WTC11 (cell line): ENCODE measurements around the gene COX4I1. TPM values are rescaled to one million over a fixed set of nuclear protein-coding genes. Genes with fewer than 3 reads are reported as not detected.

Source experiments
- ATAC-seq: fragments of 200-7000 bp; cut with Tn5 transposase; 2 replicates; pipeline ENCODE4 v1.10.0; 2021; ENCODE audit warnings: mild to moderate bottlenecking, moderate library complexity
- CTCF ChIA-PET: fragments of 300-600 bp; sonication (Branson Sonifier 250); formaldehyde crosslinking; loops from one replicate; lab custom pipeline; 2021; ENCODE audit warnings: antibody characterized with exemption; lab: Charles Lee
- POLR2A ChIA-PET: fragments of 350-600 bp; sonication (Branson Sonifier 250); formaldehyde crosslinking; loops from one replicate; lab custom pipeline; 2021; ENCODE audit warnings: antibody characterized with exemption; lab: Charles Lee
- DNase-seq: peaks from one replicate; pipeline ENCODE4 v3.0.0; 2021; ENCODE audit warnings: low spot score
- H3K27ac Mint-ChIP-seq: 2 replicates; pipeline ENCODE4 v1.8.0; 2021; ENCODE audit warnings: mixed read lengths
- H3K27me3 Mint-ChIP-seq: 2 replicates; pipeline ENCODE4 v1.8.0; 2021; ENCODE audit warnings: low read depth, mild to moderate bottlenecking, moderate library complexity, mixed read lengths
- H3K36me3 Mint-ChIP-seq: 2 replicates; pipeline ENCODE4 v1.8.0; 2021; ENCODE audit warnings: mixed read lengths
- H3K4me1 Mint-ChIP-seq: 2 replicates; pipeline ENCODE4 v1.8.0; 2022; ENCODE audit warnings: mixed read lengths
- H3K4me3 Mint-ChIP-seq: 2 replicates; pipeline ENCODE4 v1.8.0; 2021; ENCODE audit warnings: mild to moderate bottlenecking, moderate library complexity, mixed read lengths
- H3K9me3 Mint-ChIP-seq: 2 replicates; pipeline ENCODE4 v1.8.0; 2021; ENCODE audit warnings: mixed read lengths
- CTCF ChIP-seq: fragments of 200-600 bp; IDR thresholded peaks from 2 replicates; pipeline ENCODE4 v1.8.0; 2022; ENCODE audit warnings: antibody characterized with exemption
- FOXK1 ChIP-seq: sonication (generic); formaldehyde crosslinking; IDR thresholded peaks from 2 replicates; pipeline ENCODE4 v1.8.0; 2022; ENCODE audit warnings: mild to moderate bottlenecking, moderate library complexity, missing genetic modification reagents
- JUN ChIP-seq: sonication (generic); formaldehyde crosslinking; IDR thresholded peaks from 2 replicates; pipeline ENCODE4 v1.8.0; 2023; ENCODE audit warnings: mild to moderate bottlenecking, missing genetic modification reagents
- MAX ChIP-seq: sonication (generic); formaldehyde crosslinking; IDR thresholded peaks from 2 replicates; pipeline ENCODE4 v1.8.0; 2022; ENCODE audit warnings: mild to moderate bottlenecking, missing genetic modification reagents
- TEAD1 ChIP-seq: sonication (generic); formaldehyde crosslinking; IDR thresholded peaks from 2 replicates; pipeline ENCODE4 v1.8.0; 2022; ENCODE audit warnings: mild to moderate bottlenecking, missing genetic modification reagents
- TEAD4 ChIP-seq: sonication (generic); formaldehyde crosslinking; IDR thresholded peaks from 2 replicates; pipeline ENCODE4 v1.8.0; 2022; ENCODE audit warnings: mild to moderate bottlenecking, missing genetic modification reagents
- USF2 ChIP-seq: sonication (generic); formaldehyde crosslinking; IDR thresholded peaks from 2 replicates; pipeline ENCODE4 v1.8.1; 2023; ENCODE audit warnings: mild to moderate bottlenecking, missing genetic modification reagents, moderate library complexity
- ZNF263 ChIP-seq: sonication (generic); formaldehyde crosslinking; IDR thresholded peaks from 2 replicates; pipeline ENCODE4 v1.8.1; 2022; ENCODE audit warnings: low read depth, mild to moderate bottlenecking, moderate library complexity, missing genetic modification reagents
- total RNA-seq: library from RNA; stranded (reverse); gene quantifications from 3 replicates; pipeline ENCODE4 v1.2.3, GENCODE V29; 2021
- TF ChIP-seq, protein P1 (sequence below): fragments of 250-450 bp; sonication (Bioruptor Pico); IDR thresholded peaks from 2 replicates; pipeline ENCODE4 v1.9.0; 2021; ENCODE audit warnings: mild to moderate bottlenecking, borderline replicate concordance
- TF ChIP-seq, protein P2 (sequence below): sonication (generic); formaldehyde crosslinking; conservative IDR thresholded peaks from 2 replicates; pipeline ENCODE4 v1.8.1; 2023; ENCODE audit warnings: mild to moderate bottlenecking, low read depth, missing genetic modification reagents, moderate library complexity
- TF ChIP-seq, protein P3 (sequence below): sonication (generic); formaldehyde crosslinking; conservative IDR thresholded peaks from 2 replicates; pipeline ENCODE4 v1.8.1; 2022; ENCODE audit warnings: mild to moderate bottlenecking, missing genetic modification reagents
- TF ChIP-seq, protein P4 (sequence below): sonication (generic); formaldehyde crosslinking; IDR thresholded peaks from 2 replicates; pipeline ENCODE4 v1.8.1; 2023; ENCODE audit warnings: mild to moderate bottlenecking, missing genetic modification reagents

The COX4I1 gene
- total RNA-seq, 1 experiment from 2014 or later, result 618 TPM

GRCh38 chr16:85856079-85856478, 56.6 kb downstream of the COX4I1 start (continued):
- TF ChIP-seq, protein P1, sequence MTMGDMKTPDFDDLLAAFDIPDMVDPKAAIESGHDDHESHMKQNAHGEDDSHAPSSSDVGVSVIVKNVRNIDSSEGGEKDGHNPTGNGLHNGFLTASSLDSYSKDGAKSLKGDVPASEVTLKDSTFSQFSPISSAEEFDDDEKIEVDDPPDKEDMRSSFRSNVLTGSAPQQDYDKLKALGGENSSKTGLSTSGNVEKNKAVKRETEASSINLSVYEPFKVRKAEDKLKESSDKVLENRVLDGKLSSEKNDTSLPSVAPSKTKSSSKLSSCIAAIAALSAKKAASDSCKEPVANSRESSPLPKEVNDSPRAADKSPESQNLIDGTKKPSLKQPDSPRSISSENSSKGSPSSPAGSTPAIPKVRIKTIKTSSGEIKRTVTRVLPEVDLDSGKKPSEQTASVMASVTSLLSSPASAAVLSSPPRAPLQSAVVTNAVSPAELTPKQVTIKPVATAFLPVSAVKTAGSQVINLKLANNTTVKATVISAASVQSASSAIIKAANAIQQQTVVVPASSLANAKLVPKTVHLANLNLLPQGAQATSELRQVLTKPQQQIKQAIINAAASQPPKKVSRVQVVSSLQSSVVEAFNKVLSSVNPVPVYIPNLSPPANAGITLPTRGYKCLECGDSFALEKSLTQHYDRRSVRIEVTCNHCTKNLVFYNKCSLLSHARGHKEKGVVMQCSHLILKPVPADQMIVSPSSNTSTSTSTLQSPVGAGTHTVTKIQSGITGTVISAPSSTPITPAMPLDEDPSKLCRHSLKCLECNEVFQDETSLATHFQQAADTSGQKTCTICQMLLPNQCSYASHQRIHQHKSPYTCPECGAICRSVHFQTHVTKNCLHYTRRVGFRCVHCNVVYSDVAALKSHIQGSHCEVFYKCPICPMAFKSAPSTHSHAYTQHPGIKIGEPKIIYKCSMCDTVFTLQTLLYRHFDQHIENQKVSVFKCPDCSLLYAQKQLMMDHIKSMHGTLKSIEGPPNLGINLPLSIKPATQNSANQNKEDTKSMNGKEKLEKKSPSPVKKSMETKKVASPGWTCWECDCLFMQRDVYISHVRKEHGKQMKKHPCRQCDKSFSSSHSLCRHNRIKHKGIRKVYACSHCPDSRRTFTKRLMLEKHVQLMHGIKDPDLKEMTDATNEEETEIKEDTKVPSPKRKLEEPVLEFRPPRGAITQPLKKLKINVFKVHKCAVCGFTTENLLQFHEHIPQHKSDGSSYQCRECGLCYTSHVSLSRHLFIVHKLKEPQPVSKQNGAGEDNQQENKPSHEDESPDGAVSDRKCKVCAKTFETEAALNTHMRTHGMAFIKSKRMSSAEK (CRISPR knock-in tag), result no peak
- TF ChIP-seq, protein P2, sequence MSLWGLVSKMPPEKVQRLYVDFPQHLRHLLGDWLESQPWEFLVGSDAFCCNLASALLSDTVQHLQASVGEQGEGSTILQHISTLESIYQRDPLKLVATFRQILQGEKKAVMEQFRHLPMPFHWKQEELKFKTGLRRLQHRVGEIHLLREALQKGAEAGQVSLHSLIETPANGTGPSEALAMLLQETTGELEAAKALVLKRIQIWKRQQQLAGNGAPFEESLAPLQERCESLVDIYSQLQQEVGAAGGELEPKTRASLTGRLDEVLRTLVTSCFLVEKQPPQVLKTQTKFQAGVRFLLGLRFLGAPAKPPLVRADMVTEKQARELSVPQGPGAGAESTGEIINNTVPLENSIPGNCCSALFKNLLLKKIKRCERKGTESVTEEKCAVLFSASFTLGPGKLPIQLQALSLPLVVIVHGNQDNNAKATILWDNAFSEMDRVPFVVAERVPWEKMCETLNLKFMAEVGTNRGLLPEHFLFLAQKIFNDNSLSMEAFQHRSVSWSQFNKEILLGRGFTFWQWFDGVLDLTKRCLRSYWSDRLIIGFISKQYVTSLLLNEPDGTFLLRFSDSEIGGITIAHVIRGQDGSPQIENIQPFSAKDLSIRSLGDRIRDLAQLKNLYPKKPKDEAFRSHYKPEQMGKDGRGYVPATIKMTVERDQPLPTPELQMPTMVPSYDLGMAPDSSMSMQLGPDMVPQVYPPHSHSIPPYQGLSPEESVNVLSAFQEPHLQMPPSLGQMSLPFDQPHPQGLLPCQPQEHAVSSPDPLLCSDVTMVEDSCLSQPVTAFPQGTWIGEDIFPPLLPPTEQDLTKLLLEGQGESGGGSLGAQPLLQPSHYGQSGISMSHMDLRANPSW, result no peak
- TF ChIP-seq, protein P3, sequence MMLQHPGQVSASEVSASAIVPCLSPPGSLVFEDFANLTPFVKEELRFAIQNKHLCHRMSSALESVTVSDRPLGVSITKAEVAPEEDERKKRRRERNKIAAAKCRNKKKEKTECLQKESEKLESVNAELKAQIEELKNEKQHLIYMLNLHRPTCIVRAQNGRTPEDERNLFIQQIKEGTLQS, result no peak
- no peak for TF ChIP-seq CTCF
- TF ChIP-seq ZNF263 (CRISPR knock-in tag), result no peak
- no peak for TF ChIP-seq TEAD1 (CRISPR knock-in tag)
- no peak for TF ChIP-seq MAX
- TF ChIP-seq, protein P4, sequence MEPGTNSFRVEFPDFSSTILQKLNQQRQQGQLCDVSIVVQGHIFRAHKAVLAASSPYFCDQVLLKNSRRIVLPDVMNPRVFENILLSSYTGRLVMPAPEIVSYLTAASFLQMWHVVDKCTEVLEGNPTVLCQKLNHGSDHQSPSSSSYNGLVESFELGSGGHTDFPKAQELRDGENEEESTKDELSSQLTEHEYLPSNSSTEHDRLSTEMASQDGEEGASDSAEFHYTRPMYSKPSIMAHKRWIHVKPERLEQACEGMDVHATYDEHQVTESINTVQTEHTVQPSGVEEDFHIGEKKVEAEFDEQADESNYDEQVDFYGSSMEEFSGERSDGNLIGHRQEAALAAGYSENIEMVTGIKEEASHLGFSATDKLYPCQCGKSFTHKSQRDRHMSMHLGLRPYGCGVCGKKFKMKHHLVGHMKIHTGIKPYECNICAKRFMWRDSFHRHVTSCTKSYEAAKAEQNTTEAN (CRISPR knock-in tag), result no peak
- TF ChIP-seq TEAD4, result no peak
- TF ChIP-seq FOXK1 (CRISPR knock-in tag), result no peak
- no peak for TF ChIP-seq USF2 (CRISPR knock-in tag)

DNA sequence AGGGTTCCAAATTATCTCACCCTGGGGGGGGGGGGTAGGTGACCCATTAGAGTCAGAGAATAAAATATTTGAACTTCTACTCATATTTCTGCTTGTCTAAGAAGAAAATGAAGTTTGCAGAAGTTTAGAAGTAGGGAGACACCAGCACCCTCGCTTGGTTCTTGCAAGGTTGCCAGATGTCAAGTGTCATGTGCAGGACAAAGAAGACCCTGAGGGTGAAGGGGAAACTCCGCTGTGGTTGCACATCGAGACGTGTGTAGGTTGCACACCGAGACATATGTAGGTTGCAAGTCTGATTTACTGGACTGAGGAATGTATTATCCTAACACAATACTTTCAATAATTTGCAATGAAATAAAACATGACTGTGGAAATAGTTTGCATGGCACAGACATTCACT, 57.1 kb downstream of the COX4I1 start:
- no peak overlapping the region for H3K4me3 Mint-ChIP-seq
- no peaks in the 10 kb centered on the region for H3K4me1 Mint-ChIP-seq
- DNase-seq, result no peak
- TF ChIP-seq CTCF (no peak), ZNF263 (CRISPR knock-in tag) (no peak), JUN (CRISPR knock-in tag) (no peak)
- TF ChIP-seq, protein P2, result no peak
- peaks cover 3% of the 10 kb centered on the region for H3K27me3 Mint-ChIP-seq
- no peaks in the 10 kb centered on the region for H3K36me3 Mint-ChIP-seq
- no peak overlapping the region for H3K27ac Mint-ChIP-seq
- ATAC-seq, result no peak
- POLR2A ChIA-PET, result no interaction called here
- CTCF ChIA-PET, result no interaction called here
- H3K9me3 Mint-ChIP-seq, result peaks cover 6% of the 10 kb centered on the region
